IMR-90 (cell line): ENCODE measurements around the gene IP6K1.
"Not testable (repeated sequence)": the region's sequence is repeated elsewhere in the genome, so short reads cannot be mapped to it uniquely, and the experiment has no call there.

Experiments used
- BHLHE40 ChIP-seq: fragments of 150-350 bp; IDR thresholded peaks from 2 replicates; pipeline ENCODE4 v1.6.1; 2016; ENCODE audit warnings: mild to moderate bottlenecking, low read depth, low read length
- CEBPB ChIP-seq: IDR thresholded peaks from 2 replicates; pipeline ENCODE4 v1.6.1; 2012; ENCODE audit warnings: low read depth, low read length, improper control_type of control experiment
- CTCF ChIP-seq: conservative IDR thresholded peaks from 2 replicates; pipeline ENCODE4 v1.5.1; 2012; ENCODE audit warnings: mild to moderate bottlenecking, low read depth, low read length, improper control_type of control experiment
- MXI1 ChIP-seq: IDR thresholded peaks from 2 replicates; pipeline ENCODE4 v1.6.1; 2012; ENCODE audit warnings: low read depth, mild to moderate bottlenecking, low read length, moderate library complexity, borderline replicate concordance
- POLR2A ChIP-seq: IDR thresholded peaks from 2 replicates; pipeline ENCODE4 v1.6.1; 2012; ENCODE audit warnings: mild to moderate bottlenecking, low read depth, low read length
- RAD21 ChIP-seq: IDR thresholded peaks from 2 replicates; pipeline ENCODE4 v1.6.1; 2012; ENCODE audit warnings: low read length, improper control_type of control experiment
- RFX5 ChIP-seq: IDR thresholded peaks from 2 replicates; pipeline ENCODE4 v1.8.0; 2012; ENCODE audit warnings: low read depth, mild to moderate bottlenecking, low read length, moderate library complexity
- SMC3 ChIP-seq: fragments of 150-350 bp; IDR thresholded peaks from 2 replicates; pipeline ENCODE4 v1.6.1; 2016; ENCODE audit warnings: low read depth, mild to moderate bottlenecking, antibody characterized with exemption, low read length, moderate library complexity
- USF2 ChIP-seq: fragments of 150-350 bp; IDR thresholded peaks from 2 replicates; pipeline ENCODE4 v1.6.1; 2017; ENCODE audit warnings: mild to moderate bottlenecking, antibody characterized with exemption, low read length, low read depth

GRCh38 chr3:49782277-49782676 lies 4.1 kb downstream of the IP6K1 start:
- not testable (repeated sequence) for TF ChIP-seq CTCF, POLR2A, USF2, BHLHE40, SMC3, CEBPB, RAD21, RFX5, MXI1
